22Rv1 (cell line): ENCODE data around the gene SAP30L.

ENCODE experiments used
- H3K27ac ChIP-seq: fragments of 450-650 bp; 2 replicates; pipeline ENCODE4 v1.5.1; 2017
- ZFX ChIP-seq: fragments of 450-650 bp; IDR thresholded peaks from 2 replicates; pipeline ENCODE4 v1.6.1; 2017; ENCODE audit warnings: antibody characterized with exemption, borderline replicate concordance
- TF ChIP-seq, protein P1 (sequence below): fragments of 450-650 bp; IDR thresholded peaks from 2 replicates; pipeline ENCODE4 v1.5.1; 2017; ENCODE audit warnings: mild to moderate bottlenecking

The SAP30L gene

DNA sequence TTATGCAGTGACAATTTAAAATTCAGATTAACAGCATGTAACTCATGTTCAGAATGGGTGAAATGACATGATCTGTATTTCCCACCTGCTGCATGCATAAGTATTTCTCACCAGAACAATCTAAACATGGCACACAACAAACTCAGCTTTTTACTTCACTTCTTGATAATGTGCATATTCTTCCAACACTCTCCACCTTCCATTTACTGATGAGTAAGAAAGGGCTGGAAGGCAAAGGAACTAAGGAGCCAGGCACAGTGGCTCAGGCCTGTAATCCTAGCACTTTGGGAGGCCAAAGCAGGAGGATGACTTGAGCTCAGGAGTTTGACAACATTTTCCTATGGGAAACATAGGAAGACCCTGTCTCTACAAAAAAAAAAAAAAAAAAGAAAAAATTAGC is 35.8 kb upstream of the SAP30L start:
- no peak overlapping the region for H3K27ac ChIP-seq
- TF ChIP-seq, protein P1, sequence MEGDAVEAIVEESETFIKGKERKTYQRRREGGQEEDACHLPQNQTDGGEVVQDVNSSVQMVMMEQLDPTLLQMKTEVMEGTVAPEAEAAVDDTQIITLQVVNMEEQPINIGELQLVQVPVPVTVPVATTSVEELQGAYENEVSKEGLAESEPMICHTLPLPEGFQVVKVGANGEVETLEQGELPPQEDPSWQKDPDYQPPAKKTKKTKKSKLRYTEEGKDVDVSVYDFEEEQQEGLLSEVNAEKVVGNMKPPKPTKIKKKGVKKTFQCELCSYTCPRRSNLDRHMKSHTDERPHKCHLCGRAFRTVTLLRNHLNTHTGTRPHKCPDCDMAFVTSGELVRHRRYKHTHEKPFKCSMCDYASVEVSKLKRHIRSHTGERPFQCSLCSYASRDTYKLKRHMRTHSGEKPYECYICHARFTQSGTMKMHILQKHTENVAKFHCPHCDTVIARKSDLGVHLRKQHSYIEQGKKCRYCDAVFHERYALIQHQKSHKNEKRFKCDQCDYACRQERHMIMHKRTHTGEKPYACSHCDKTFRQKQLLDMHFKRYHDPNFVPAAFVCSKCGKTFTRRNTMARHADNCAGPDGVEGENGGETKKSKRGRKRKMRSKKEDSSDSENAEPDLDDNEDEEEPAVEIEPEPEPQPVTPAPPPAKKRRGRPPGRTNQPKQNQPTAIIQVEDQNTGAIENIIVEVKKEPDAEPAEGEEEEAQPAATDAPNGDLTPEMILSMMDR, result no peak
- TF ChIP-seq ZFX, result no peak

DNA sequence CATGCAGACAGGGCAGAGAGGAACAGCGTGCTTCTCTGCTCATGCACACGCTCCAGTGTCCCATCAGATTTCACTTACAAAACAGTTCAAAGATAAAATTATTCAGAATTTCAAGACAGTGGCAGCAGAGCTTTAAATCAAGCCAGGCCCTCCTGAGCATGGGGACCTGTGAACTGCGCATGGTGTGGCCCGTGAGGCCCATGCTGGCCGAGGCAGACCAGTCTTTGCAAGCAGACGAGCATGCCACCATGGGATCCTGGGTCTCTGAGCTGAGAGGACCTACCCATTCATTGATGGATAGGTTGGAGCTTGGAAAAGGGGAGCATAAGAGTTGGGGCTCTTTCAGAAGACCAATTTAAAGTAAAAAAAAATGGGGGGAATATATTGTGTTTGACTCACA is 35.0 kb upstream of the SAP30L start:
- no peak for TF ChIP-seq ZFX
- TF ChIP-seq, protein P1, result no peak
- no peak overlapping the region for H3K27ac ChIP-seq

DNA sequence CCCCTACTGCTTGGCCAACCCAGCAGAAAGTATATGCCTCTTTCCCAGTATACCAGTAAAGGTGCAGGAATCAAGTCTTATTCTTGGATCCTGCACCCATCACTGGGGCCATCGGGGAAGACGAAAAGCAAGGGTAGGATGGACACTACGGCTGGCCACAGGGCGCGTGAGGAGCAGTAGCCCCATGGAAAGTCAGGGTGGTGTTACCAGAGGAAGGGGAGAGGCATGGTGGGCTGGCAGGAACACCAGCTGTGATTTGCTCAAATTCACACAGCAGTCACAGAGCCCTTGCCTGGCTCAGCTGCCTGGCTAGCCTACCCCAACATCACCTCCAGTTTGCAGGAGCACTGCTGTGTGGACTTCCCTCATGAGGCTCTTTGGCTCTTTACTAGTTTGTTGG is 34.5 kb upstream of the SAP30L start:
- TF ChIP-seq ZFX, result no peak
- TF ChIP-seq, protein P1, result no peak
- H3K27ac ChIP-seq, result no peak overlapping the region

DNA sequence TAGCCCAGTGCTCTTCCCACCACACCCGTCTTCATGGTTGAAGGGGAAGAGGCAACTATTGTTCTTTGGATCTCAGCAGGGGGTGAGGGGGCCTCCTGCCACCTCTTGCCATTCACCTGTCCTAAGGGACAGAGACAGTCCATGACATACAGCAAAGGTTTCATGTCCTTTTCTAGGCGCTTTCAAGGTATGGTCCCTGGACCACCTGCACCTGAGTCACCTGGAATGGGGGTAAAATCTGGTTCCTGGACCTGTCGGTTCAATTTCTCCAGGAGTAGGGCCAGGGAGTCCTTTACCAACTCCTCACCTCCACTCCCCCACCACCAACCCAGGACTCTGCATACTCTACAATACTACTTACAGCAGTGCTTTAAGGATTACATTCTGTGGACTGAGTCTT is 33.5 kb upstream of the SAP30L start:
- TF ChIP-seq, protein P1, result no peak
- no peak for TF ChIP-seq ZFX

DNA sequence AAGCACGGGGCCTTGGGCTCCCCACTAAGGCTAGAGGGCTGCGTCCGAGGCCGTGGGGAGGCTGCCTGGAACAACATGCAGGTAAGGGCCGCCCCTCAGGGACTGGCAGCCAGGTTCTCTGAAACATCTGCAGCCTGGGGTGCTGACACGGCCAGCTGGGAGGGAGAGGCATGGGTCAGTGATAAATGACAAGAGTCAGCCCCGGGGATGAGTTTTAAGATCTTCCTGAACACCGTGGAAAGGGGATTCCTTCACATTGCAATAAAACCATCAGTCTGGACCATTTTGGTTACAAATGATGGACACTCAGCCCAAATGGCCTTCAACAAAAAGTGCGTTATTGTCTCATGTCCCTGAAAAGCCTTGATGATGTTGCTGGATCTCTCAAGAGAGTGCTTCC is 32.9 kb upstream of the SAP30L start:
- no peak overlapping the region for H3K27ac ChIP-seq
- no peak for TF ChIP-seq ZFX
- TF ChIP-seq, protein P1, result no peak

More for the DNA sequence above, 33.5 kb upstream of the SAP30L start:
- H3K27ac ChIP-seq, result no peak overlapping the region

DNA sequence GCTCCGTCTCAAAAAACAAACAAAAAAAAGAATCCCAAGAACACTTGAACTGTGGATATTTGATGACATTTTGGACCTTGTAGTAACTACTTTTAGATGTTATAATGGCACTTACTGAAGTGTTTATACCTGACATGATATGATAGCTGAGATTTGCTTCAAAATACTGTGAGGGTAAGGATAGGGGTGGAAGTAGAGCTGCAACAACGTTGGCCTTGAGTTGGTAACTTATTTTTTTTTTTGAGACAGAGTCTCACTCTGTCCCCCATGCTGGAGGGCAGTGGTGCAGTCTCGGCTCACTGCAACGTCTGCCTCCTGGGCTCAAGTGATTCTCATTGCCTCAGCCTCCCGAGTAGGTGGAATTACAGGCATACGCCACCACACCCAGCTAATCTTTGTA is 30.7 kb upstream of the SAP30L start:
- TF ChIP-seq, protein P1, result no peak
- TF ChIP-seq ZFX, result no peak
- H3K27ac ChIP-seq, result no peak overlapping the region

DNA sequence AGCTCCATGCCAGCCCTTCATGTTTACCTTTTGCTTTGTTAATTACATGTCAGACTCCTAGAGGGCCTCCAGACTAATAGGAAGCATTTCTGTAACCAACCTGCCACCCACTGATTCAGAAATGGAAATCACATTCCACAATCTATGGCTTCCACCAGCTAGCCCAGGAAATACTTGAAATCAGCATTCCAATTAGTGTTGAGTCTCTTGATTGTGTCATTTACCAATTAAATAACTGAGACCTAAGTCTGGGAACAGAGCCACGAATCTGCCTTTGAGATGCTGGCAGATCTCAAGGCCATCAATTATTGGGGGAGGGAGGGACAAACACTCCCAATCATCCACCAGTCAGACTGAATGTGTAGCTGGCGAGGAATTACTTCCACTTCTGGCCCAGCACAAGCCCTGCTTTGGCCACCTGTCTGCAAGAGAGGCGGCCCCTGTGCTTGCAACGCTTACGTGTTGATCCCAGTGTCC is 27.4 kb upstream of the SAP30L start:
- H3K27ac ChIP-seq, result no peak overlapping the region

More for the DNA sequence above, 27.4 kb upstream of the SAP30L start:
- no peak for TF ChIP-seq ZFX
- TF ChIP-seq, protein P1, result no peak
